PC-3 (cell line): ENCODE measurements around the gene GATA2.

Source experiments
- EZH2 ChIP-seq: fragments of 300-600 bp; sonication (generic); IDR thresholded peaks from one replicate; pipeline ENCODE4 v1.6.1; 2017; ENCODE audit warnings: antibody characterized with exemption, mild to moderate bottlenecking, low read length; ENCODE audit not compliant: unreplicated experiment
- TF ChIP-seq, protein P1 (sequence below): fragments of 300-600 bp; sonication (generic); conservative IDR thresholded peaks from 2 replicates; pipeline ENCODE4 v1.5.1; 2017; ENCODE audit warnings: antibody characterized with exemption, low read depth, mild to moderate bottlenecking, low read length

- TF ChIP-seq EZH2, result no peak
- TF ChIP-seq, protein P1, sequence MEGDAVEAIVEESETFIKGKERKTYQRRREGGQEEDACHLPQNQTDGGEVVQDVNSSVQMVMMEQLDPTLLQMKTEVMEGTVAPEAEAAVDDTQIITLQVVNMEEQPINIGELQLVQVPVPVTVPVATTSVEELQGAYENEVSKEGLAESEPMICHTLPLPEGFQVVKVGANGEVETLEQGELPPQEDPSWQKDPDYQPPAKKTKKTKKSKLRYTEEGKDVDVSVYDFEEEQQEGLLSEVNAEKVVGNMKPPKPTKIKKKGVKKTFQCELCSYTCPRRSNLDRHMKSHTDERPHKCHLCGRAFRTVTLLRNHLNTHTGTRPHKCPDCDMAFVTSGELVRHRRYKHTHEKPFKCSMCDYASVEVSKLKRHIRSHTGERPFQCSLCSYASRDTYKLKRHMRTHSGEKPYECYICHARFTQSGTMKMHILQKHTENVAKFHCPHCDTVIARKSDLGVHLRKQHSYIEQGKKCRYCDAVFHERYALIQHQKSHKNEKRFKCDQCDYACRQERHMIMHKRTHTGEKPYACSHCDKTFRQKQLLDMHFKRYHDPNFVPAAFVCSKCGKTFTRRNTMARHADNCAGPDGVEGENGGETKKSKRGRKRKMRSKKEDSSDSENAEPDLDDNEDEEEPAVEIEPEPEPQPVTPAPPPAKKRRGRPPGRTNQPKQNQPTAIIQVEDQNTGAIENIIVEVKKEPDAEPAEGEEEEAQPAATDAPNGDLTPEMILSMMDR, result no peak
Measured at GRCh38 chr3:128458746-128459460, 34.1 kb downstream of the GATA2 start.
